ENCODE measurements around the gene SMARCD2. TPM values are rescaled to one million over a fixed set of nuclear protein-coding genes. Genes with fewer than 3 reads are reported as not detected.

The SMARCD2 gene
- polyA plus RNA-seq, 1 donor from 2014 or later = 33.2 TPM

- Histone ChIP-seq H3K4me2 (ENCODE audit: low read length) (peak overlapping the region; percentile 83), H3K27ac (ENCODE audit: low read length) (peak overlapping the region; percentile 44), H3K9ac (ENCODE audit: low read length) (peak overlapping the region; percentile 74), H2AFZ (ENCODE audit: low read depth, low read length) (peak overlapping the region; percentile 33), H3K9me2 (ENCODE audit: insufficient read depth, low read length) (no peaks in the 10 kb centered on the region), H3K27me3 (ENCODE audit: insufficient read depth, low read depth, low read length) (no peaks in the 10 kb centered on the region), H3K9me3 (ENCODE audit: low read length) (no peaks in the 10 kb centered on the region), H3F3A (ENCODE audit: insufficient read depth, low read length, poor library complexity, severe bottlenecking) (no peaks in the 10 kb centered on the region), H3K79me2 (replicated peaks; ENCODE audit: insufficient read depth, low read length) (peaks cover 15% of the 10 kb centered on the region), H3K4me3 (ENCODE audit: low read length) (peak overlapping the region; percentile 92), H3K36me3 (ENCODE audit: insufficient read depth, low read length) (no peaks in the 10 kb centered on the region), H4K20me1 (ENCODE audit: insufficient read depth) (no peaks in the 10 kb centered on the region)
- TF ChIP-seq MXI1 (conservative IDR thresholded peaks at IDR 0.05; ENCODE audit: poor library complexity, severe bottlenecking) (no peak), RAD21 (conservative IDR thresholded peaks at IDR 0.05) (no peak), EZH2 (IDR thresholded peaks at IDR 0.05; ENCODE audit: borderline replicate concordance, insufficient read depth, low read length, poor library complexity, severe bottlenecking) (no peak), POLR2AphosphoS5 (IDR thresholded peaks at IDR 0.05) (no peak), CTCF (IDR thresholded peaks at IDR 0.05; ENCODE audit: poor library complexity, severe bottlenecking) (no peak), TAF1 (IDR thresholded peaks at IDR 0.05; ENCODE audit: low read depth) (no peak), EP300 (conservative IDR thresholded peaks at IDR 0.05; ENCODE audit: poor library complexity, severe bottlenecking) (no peak), SMC3 (conservative IDR thresholded peaks at IDR 0.05; ENCODE audit: poor library complexity) (no peak), REST (IDR thresholded peaks at IDR 0.05; ENCODE audit: borderline replicate concordance) (no peak)
These were observed 329 bp downstream of the SMARCD2 start for GRCh38 chr17:63842173-63842539.

GRCh38 chr17:63841350-63842172 lies 924 bp downstream of the SMARCD2 start:
- Histone ChIP-seq H3K9me2 (ENCODE audit: insufficient read depth, low read length) (no peaks in the 10 kb centered on the region), H4K20me1 (ENCODE audit: insufficient read depth) (no peaks in the 10 kb centered on the region), H3K9ac (ENCODE audit: low read length) (peak overlapping the region; percentile 74), H3F3A (ENCODE audit: insufficient read depth, low read length, poor library complexity, severe bottlenecking) (no peaks in the 10 kb centered on the region), H3K4me3 (ENCODE audit: low read length) (peak overlapping the region; percentile 92), H3K27ac (ENCODE audit: low read length) (peak overlapping the region; percentile 44), H3K27me3 (ENCODE audit: insufficient read depth, low read depth, low read length) (no peaks in the 10 kb centered on the region), H3K79me2 (replicated peaks; ENCODE audit: insufficient read depth, low read length) (peaks cover 15% of the 10 kb centered on the region), H3K9me3 (ENCODE audit: low read length) (no peaks in the 10 kb centered on the region), H2AFZ (ENCODE audit: low read depth, low read length) (peak overlapping the region; percentile 33), H3K36me3 (ENCODE audit: insufficient read depth, low read length) (no peaks in the 10 kb centered on the region), H3K4me2 (ENCODE audit: low read length) (peak overlapping the region; percentile 83)
- TF ChIP-seq RAD21 (conservative IDR thresholded peaks at IDR 0.05) (no peak), POLR2AphosphoS5 (IDR thresholded peaks at IDR 0.05) (no peak), TAF1 (IDR thresholded peaks at IDR 0.05; ENCODE audit: low read depth) (no peak), MXI1 (conservative IDR thresholded peaks at IDR 0.05; ENCODE audit: poor library complexity, severe bottlenecking) (no peak)

Data from neural cell (in vitro differentiated cells).